MM.1S (cell line): ENCODE data around the gene USP5.
A peak's percentile ranks its signal among the peaks of the same experiment; 100 is the strongest.

Source experiments
- DNase-seq: peaks from one replicate; pipeline ENCODE4 v3.0.0-alpha.2; 2015
- H2AFZ ChIP-seq: fragments of 300-600 bp; sonication (generic); 2 replicates; pipeline ENCODE4 v1.6.0; 2016; ENCODE audit warnings: antibody characterized with exemption, low read length
- H3F3A ChIP-seq: fragments of 300-600 bp; sonication (generic); 2 replicates; pipeline ENCODE4 v1.6.1; 2016; ENCODE audit warnings: mild to moderate bottlenecking, antibody characterized with exemption, low read length, moderate library complexity, mixed read lengths; ENCODE audit not compliant: insufficient read depth
- H3K27ac ChIP-seq: fragments of 300-600 bp; sonication (generic); 2 replicates; pipeline ENCODE4 v1.5.1; 2016; ENCODE audit warnings: mild to moderate bottlenecking, low read length
- H3K27me3 ChIP-seq: fragments of 300-600 bp; sonication (generic); replicated peaks from 2 replicates; pipeline ENCODE4 v1.6.0; 2016; ENCODE audit warnings: low read length; ENCODE audit not compliant: insufficient read depth
- H3K36me3 ChIP-seq: fragments of 300-600 bp; sonication (generic); replicated peaks from 2 replicates; pipeline ENCODE4 v1.6.1; 2016; ENCODE audit warnings: mild to moderate bottlenecking, low read length, mixed read lengths; ENCODE audit not compliant: insufficient read depth
- H3K4me1 ChIP-seq: fragments of 300-600 bp; sonication (generic); 2 replicates; pipeline ENCODE4 v1.6.1; 2016; ENCODE audit warnings: low read length, mixed read lengths
- H3K4me2 ChIP-seq: fragments of 300-600 bp; sonication (generic); 2 replicates; pipeline ENCODE4 v1.6.0; 2016; ENCODE audit warnings: low read depth, low read length
- H3K4me3 ChIP-seq: fragments of 300-600 bp; sonication (generic); 2 replicates; pipeline ENCODE4 v1.5.1; 2016; ENCODE audit warnings: low read length, mixed read lengths
- H3K79me2 ChIP-seq: fragments of 300-600 bp; sonication (generic); 2 replicates; pipeline ENCODE4 v1.6.1; 2016; ENCODE audit warnings: mixed run types, low read length, mixed read lengths
- H3K9ac ChIP-seq: fragments of 300-600 bp; sonication (generic); 2 replicates; pipeline ENCODE4 v1.6.1; 2016; ENCODE audit warnings: low read length, mixed read lengths
- H3K9me2 ChIP-seq: fragments of 300-600 bp; sonication (generic); replicated peaks from 2 replicates; pipeline ENCODE4 v1.6.1; 2016; ENCODE audit warnings: mild to moderate bottlenecking, low read length, mixed read lengths; ENCODE audit not compliant: insufficient read depth
- H3K9me3 ChIP-seq: fragments of 300-600 bp; sonication (generic); replicated peaks from 2 replicates; pipeline ENCODE4 v1.6.1; 2016; ENCODE audit warnings: mild to moderate bottlenecking, low read length, mixed read lengths; ENCODE audit not compliant: insufficient read depth
- H4K20me1 ChIP-seq: fragments of 300-600 bp; sonication (generic); 2 replicates; pipeline ENCODE4 v1.6.1; 2016; ENCODE audit warnings: mild to moderate bottlenecking, low read length, moderate library complexity, mixed read lengths; ENCODE audit not compliant: insufficient read depth
- EZH2 ChIP-seq: fragments of 300-600 bp; sonication (generic); optimal IDR thresholded peaks from 2 replicates; pipeline ENCODE3; 2017; ENCODE audit warnings: low read depth, mild to moderate bottlenecking, antibody characterized with exemption, low read length, mixed read lengths
- EZH2phosphoT487 ChIP-seq: fragments of 300-600 bp; sonication (generic); IDR thresholded peaks from 2 replicates; pipeline ENCODE4 v1.6.1; 2018; ENCODE audit warnings: antibody characterized with exemption, low read length
- TF ChIP-seq, protein P1 (sequence below): fragments of 300-600 bp; sonication (generic); IDR thresholded peaks from 2 replicates; pipeline ENCODE4 v1.5.1; 2016; ENCODE audit warnings: antibody characterized with exemption, low read length, mixed read lengths

USP5 gene

DNA sequence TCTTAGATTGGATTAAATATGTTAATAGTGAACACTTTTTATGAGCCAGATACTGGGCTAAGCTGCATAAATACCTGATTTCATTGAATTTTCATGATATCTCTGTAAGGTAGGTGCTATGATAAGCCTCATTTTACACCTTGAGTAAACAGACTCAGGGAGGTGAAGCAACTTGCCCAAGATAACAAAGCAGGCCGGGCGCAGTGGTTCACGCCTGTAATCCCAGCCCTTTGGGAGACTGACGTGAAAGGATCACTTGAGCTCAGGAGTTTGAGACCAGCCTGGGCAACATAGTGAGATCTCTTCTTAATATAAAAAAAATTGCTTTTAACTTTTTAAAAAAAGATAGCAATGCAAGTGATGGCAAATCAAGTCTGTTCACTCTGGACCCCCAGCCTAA, 9.9 kb upstream of the USP5 start:
- H3F3A ChIP-seq = no peaks in the 10 kb centered on the region
- H3K9ac ChIP-seq = no peak overlapping the region
- no peaks in the 10 kb centered on the region for H3K9me3 ChIP-seq
- no peaks in the 10 kb centered on the region for H3K27me3 ChIP-seq
- no peak overlapping the region for H3K4me2 ChIP-seq
- no peak for DNase-seq
- H3K9me2 ChIP-seq = no peaks in the 10 kb centered on the region
- no peak overlapping the region for H2AFZ ChIP-seq
- H3K36me3 ChIP-seq = no peaks in the 10 kb centered on the region
- H3K4me3 ChIP-seq = no peak overlapping the region
- H3K27ac ChIP-seq = no peak overlapping the region
- H3K79me2 ChIP-seq = no peaks in the 10 kb centered on the region
- TF ChIP-seq, protein P1, sequence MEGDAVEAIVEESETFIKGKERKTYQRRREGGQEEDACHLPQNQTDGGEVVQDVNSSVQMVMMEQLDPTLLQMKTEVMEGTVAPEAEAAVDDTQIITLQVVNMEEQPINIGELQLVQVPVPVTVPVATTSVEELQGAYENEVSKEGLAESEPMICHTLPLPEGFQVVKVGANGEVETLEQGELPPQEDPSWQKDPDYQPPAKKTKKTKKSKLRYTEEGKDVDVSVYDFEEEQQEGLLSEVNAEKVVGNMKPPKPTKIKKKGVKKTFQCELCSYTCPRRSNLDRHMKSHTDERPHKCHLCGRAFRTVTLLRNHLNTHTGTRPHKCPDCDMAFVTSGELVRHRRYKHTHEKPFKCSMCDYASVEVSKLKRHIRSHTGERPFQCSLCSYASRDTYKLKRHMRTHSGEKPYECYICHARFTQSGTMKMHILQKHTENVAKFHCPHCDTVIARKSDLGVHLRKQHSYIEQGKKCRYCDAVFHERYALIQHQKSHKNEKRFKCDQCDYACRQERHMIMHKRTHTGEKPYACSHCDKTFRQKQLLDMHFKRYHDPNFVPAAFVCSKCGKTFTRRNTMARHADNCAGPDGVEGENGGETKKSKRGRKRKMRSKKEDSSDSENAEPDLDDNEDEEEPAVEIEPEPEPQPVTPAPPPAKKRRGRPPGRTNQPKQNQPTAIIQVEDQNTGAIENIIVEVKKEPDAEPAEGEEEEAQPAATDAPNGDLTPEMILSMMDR = no peak
- TF ChIP-seq EZH2phosphoT487 = no peak
- TF ChIP-seq EZH2 = no peak
- no peaks in the 10 kb centered on the region for H4K20me1 ChIP-seq
- peaks cover 11% of the 10 kb centered on the region for H3K4me1 ChIP-seq

DNA sequence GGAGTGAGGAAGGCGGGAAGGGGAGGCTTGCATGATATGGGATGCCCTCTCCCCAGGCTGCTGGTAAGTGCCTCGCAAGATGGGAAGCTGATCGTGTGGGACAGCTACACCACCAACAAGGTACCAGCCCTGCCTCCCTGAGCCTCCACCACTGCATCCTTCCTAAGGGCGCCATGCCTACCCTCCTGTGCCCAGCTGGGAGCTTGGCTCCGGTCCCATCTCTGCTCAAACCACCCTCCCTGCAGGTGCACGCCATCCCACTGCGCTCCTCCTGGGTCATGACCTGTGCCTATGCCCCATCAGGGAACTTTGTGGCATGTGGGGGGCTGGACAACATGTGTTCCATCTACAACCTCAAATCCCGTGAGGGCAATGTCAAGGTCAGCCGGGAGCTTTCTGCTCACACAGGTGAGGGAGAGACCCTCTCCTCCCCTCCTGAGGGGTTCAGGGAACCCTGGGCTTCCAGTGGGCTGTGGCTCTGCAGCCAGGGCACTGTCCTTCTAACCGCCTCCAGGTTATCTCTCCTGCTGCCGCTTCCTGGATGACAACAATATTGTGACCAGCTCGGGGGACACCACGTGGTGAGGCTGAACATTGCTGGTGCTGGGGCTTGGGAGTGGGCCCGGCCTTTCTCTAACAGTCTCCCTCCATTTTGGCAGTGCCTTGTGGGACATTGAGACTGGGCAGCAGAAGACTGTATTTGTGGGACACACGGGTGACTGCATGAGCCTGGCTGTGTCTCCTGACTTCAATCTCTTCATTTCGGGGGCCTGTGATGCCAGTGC, 8.6 kb upstream of the USP5 start:
- H3F3A ChIP-seq = no peaks in the 10 kb centered on the region

GRCh38 chr12:6845395-6845794, 6.6 kb upstream of the USP5 start:
- Histone ChIP-seq H3K79me2 (peaks cover 17% of the 10 kb centered on the region), H3K27ac (no peak overlapping the region), H3K9ac (no peak overlapping the region), H2AFZ (no peak overlapping the region), H4K20me1 (no peaks in the 10 kb centered on the region), H3K9me2 (no peaks in the 10 kb centered on the region), H3K27me3 (no peaks in the 10 kb centered on the region), H3K4me3 (no peak overlapping the region), H3K36me3 (no peaks in the 10 kb centered on the region), H3F3A (no peaks in the 10 kb centered on the region), H3K4me1 (peaks cover 15% of the 10 kb centered on the region), H3K4me2 (no peak overlapping the region), H3K9me3 (no peaks in the 10 kb centered on the region)
- DNase-seq = no peak
- TF ChIP-seq, protein P1 = no peak
- TF ChIP-seq EZH2phosphoT487 (no peak), EZH2 (no peak)

More for the DNA sequence above, 8.6 kb upstream of the USP5 start:
- no peaks in the 10 kb centered on the region for H3K9me3 ChIP-seq
- TF ChIP-seq, protein P1 = 0 out of 2 replicates have a peak, but pooled peaks have one; percentile 7
- TF ChIP-seq EZH2 (no peak), EZH2phosphoT487 (no peak)
- no peaks in the 10 kb centered on the region for H3K36me3 ChIP-seq
- H3K9me2 ChIP-seq = no peaks in the 10 kb centered on the region
- no peaks in the 10 kb centered on the region for H4K20me1 ChIP-seq
- H3K27ac ChIP-seq = no peak overlapping the region
- no peak overlapping the region for H3K4me3 ChIP-seq
- peaks cover 11% of the 10 kb centered on the region for H3K4me1 ChIP-seq
- no peak overlapping the region for H3K4me2 ChIP-seq
- no peak for DNase-seq
- H3K79me2 ChIP-seq = no peaks in the 10 kb centered on the region
- no peak overlapping the region for H3K9ac ChIP-seq
- H2AFZ ChIP-seq = no peak overlapping the region
- H3K27me3 ChIP-seq = no peaks in the 10 kb centered on the region
